GM19193 (cell line): ENCODE measurements around the gene RITA1.

Experiments
- POLR2A ChIP-seq: IDR thresholded peaks from 4 replicates; pipeline ENCODE4 v1.6.1; 2011; ENCODE audit not compliant: insufficient read depth, insufficient read length; ENCODE audit errors: extremely low read depth

RITA1 gene

DNA sequence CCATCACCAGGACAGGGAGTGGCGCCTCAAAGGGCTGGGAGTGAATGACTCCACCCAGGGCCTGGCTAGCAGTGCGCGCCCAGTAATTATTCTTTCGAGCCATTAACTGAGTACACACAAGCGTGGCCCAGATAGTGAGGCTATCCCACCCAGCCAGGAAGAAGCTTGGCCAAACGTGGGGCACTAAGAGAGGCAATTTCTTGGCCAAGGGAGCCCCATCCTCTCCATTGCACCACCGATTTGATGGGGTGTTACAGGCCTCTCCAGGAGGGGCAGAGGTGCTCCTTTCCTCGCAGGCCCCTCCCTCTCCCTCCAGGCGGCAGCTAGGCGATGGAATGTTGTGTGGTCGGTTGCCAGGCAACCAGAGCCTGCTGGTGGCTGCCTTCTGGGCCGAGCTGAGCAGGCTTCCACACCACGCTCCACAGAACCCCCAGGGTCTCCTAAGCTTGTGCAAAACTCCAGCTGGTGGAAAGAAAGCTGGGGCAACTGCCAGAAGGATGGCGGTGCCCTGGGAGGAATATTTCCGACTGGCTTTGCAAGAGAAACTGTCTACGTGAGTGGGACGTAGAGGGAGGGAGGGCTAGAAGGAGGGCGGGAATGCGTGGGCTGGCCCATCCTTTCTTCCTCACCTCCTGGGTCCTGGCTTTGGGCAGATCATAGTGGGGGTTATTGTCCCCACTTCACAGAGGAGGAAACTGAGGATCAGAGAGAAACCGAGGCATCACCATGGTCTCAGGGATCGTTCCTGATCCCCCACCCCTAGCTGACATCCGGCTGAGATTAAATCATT is 36.0 kb upstream of the RITA1 start, which contains the start of gene CFAP73:
TSS of gene CFAP73 (plus strand) at position 364 of the 790 bp plus-strand sequence. CDS start at position 498, 134 bp downstream.
- no peak for TF ChIP-seq POLR2A

DNA sequence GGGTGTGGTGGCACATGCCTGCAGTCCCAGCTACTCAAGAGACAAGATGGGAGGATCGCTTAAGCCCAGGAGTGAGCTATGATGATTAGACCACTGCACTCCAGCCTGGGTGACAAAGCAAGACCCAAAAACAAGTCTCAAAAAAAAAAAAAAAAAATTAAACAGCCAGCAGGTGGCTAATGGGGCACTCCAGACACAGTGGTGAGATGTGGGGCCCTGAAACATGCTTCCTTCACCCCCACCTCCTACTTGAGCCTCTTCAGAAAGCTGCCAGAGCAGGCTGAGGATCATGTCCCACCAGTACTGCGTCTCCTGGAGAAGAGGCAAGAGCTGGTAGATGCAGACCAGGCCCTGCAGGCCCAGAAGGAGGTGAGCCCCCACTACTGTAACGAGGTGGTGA is 33.9 kb upstream of the RITA1 start:
- no peak for TF ChIP-seq POLR2A

DNA sequence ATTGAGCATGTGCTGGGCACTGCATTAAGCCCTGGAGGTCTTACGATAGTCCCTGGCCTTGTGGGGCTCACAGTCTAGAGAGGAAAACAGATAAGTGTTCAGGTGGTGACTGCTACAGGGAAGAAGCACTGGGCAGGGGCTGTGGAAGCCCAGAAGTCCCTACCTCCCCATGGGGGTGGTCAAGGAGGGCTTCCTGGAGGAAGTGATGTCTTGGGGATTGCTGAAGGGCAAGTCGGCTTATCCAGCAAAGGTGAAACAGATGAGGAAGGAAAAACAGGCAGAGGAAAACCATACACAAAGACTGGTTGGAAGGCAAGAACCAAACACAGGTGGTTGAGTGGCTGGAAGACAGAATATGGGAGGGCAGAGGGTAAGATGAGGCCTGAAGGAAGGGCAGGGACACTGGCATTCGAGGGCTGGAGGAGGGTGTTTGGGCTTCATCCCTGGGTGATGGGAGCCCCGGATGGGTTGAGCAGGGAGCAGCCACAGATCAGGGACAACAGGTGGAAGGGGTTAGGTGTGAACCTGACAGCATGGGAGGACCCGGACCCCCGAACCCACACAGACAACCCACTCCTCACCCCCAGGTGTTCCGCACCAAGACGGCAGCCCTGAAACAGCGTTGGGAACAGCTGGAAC is 33.2 kb upstream of the RITA1 start:
- no peak for TF ChIP-seq POLR2A

DNA sequence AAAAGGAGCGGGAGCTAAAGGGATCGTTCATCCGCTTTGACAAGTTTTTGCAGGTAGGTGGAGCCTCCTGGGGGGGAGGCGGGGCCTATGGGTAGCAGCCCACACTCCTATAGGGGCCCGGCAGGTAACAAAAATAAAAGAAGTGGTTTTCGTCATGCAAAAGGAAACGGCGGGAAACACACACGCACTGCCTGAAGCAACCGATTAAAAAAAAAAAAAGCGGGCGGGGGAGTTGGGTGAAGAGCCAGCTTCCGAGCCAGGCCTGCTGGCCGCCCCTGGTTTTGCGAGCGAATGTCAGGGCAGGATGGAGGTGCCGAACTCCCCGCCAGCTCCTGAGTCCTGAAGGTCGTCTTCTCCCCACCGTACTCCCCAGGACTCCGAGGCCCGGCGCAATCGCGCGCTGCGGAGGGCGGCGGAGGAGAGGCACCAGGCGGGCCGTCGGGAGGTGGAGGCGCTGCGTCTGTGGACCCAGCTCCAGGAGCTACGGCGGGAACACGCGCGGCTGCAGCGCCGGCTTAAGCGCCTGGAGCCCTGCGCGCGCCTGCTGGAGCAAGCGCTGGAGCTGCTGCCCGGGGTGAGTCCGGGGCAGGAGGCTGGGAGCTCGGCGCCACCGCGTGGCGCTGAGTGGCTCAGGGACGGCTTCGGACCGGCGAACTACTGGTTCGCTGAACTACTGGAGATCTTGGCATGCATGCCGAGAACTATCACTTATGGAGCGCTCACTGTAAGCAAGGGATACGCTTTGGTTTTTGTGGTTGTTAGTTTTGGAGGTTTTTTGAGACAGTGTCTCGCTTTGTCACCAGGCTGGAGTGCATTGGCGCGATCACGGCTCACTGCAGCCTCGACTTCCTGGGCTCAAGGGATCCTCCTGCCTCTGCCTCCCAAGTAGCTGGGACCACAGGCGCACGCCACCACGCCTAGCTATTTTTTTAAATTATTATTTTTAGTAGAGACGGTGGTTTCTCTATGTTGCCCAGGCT is 32.4 kb upstream of the RITA1 start:
- no peak for TF ChIP-seq POLR2A

DNA sequence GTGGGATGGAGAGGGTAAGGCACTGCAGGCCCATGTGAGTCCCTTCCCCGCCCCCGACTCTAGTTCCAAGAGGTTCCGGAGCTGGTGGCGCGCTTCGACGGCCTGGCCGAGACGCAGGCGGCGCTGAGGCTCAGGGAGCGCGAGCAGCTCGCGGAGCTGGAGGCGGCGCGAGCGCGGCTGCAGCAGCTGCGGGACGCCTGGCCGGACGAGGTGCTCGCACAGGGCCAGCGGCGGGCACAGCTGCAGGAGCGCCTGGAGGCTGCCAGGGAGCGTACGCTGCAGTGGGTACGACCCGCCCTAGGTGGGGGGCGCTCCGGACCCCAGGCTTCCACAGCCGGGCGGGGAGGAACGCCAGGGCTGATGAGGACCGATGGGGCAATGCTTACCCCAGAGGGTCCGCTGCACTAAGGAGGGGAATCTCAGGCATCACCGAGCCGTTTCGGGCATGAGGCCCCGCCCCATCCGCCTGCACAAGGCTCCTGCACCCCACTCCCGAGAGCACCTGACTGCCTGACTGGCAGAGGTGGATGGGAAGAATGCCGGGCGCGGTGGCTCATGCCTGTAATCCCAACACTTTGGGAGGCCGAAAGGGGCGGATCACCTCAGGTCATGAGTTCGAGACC is 31.1 kb upstream of the RITA1 start:
- TF ChIP-seq POLR2A: no peak

DNA sequence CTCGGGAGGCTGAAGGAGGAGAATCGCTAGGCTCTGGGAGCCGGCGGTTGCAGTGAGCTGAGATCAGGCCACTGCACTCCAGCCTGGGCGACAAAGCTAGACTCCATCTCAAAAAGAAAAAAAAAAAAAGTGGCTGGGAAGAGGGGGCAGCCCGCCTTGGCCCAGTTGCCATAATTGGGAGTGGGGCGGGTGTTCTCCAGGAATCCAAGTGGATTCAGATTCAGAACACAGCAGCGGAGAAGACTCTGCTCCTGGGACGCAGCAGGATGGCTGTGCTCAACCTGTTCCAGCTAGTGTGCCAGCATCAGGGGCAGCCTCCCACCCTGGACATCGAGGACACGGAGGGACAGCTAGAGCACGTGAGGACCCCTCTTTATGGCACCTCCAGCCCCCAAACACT is 30.5 kb upstream of the RITA1 start:
- no peak for TF ChIP-seq POLR2A

DNA sequence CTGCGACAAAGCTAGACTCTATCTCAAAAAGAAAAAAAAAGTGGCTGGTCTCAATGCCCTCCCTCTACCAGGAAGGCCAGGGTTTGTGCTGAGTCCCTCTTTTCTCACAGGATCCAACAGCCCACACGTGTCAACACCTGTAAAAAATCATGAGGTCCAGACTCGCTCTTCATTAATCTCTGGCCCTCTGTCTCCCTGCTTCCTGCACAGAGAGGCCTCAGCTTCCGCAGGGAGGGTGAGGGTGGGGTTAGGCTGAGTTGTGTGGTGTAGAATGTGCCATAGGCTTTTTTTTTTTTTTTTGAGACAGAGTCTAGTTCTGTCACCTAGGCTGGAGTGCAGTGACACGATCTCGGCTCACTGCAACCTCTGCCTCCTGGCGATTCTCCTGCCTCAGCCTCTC is 29.9 kb upstream of the RITA1 start:
- no peak for TF ChIP-seq POLR2A

DNA sequence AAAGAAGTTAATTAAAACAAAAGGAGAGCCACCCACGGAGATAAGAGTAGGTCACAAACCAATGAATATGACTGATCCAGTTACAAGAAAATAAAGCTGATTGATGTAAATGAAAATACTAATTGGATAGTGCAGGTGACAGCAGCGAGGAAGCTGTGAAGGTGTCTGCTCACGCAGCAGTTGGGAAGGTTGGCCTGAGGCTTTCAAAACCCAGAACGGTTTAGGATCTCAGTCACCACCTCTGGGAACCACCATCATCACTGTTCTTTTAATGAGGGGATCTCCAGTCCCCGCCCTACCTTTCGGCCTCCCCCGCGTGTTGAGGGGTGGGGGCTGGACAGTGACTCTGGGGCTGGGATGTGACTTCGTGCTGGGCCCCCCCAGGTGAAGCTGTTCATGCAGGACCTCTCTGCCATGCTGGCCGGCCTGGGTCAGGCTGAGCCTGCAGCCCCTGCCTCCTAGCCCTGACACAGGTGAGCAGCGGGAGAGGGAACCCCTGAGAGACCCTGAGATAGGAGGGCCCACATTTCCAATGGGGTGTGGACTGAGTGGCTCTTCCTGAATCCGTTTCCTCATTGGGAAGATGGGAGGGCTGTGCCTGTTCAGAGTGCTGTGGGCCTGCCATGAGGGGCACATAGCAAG is 28.2 kb upstream of the RITA1 start:
- peak; percentile 0 for TF ChIP-seq POLR2A

DNA sequence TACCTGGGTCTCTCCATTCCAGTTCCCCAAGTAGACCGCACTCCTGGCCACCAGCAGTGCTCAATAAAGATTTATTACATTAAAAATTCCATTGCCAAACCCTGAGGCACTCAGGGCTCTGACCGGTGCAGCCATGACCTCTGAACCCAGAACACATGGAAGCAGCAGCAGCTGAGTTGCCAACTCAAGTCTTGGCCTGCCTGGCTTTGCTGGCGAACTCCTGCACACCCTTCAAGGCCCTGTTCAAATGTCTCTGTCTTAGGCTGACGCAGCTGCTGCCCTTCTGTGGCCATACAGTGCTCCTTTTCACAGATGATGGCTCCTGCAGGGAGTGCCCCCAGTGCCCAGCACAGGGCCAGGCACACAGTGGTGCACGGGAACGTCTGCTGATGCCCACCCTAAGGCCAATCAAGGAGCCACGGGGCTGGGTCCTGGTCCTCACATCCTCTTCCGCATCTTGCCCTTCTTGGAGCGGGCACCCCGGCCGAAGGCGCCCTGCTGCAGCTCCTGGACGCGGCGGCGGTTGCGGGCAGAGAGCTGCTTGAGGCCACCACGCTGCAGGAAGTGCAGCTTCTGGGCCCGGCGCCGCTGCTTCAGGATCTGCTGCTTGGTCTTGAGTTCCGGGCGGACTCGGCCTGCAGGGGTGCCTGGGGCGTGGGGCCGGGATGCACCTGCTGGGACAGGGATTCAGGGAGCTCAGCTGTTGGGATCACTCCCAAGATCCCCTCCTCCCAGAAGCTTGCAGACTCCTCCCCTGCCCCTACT is 26.9 kb upstream of the RITA1 start:
- TF ChIP-seq POLR2A: no peak

DNA sequence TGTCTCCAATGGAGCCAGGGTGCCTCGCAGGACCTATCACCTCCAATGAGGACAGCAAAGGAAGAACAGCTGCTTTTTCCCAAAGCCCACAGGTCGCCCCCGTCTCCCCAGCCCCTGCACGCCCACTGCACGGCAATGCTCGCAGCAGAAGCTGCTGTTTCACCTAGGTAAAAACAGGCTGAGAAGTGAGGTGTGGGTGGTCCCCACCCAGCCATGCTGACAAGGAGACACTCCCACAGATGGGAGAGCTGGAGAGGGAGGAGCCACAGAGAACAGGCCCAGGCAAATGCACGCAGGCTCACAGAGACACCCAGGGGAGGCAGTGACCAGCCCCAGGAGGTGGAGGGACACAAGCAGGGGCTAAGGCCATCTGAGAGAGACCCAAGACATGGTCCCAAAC is 25.6 kb upstream of the RITA1 start:
- TF ChIP-seq POLR2A: no peak

DNA sequence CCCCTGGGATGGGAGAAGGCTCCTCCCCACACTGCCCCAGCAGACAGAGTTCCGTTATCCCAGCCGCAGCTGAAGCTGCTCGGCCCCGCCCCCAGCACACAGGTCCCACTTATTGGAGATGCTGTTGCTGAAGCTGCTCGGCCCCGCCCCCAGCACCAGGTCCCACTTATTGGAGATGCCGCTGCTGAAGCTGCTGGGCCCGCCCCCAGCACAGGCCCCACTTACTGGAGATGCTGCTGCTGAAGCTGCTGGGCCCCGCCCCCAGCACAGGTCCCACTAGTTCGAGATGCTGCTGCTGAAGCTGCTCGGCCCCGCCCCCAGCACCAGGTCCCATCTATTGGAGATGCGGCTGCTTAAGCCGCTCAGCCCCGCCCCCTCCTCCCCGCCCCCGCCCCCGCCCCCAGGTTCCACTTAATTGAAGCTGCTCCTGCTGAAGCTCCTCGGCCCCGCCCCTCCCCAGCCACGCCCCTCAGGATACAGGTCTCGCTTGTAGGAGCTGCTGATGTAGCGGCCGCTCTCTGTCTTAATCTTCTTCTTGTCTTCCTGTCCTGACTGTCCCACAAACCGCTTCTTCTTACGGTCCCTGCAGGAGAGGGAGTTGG is 24.0 kb upstream of the RITA1 start:
- TF ChIP-seq POLR2A: no peak

DNA sequence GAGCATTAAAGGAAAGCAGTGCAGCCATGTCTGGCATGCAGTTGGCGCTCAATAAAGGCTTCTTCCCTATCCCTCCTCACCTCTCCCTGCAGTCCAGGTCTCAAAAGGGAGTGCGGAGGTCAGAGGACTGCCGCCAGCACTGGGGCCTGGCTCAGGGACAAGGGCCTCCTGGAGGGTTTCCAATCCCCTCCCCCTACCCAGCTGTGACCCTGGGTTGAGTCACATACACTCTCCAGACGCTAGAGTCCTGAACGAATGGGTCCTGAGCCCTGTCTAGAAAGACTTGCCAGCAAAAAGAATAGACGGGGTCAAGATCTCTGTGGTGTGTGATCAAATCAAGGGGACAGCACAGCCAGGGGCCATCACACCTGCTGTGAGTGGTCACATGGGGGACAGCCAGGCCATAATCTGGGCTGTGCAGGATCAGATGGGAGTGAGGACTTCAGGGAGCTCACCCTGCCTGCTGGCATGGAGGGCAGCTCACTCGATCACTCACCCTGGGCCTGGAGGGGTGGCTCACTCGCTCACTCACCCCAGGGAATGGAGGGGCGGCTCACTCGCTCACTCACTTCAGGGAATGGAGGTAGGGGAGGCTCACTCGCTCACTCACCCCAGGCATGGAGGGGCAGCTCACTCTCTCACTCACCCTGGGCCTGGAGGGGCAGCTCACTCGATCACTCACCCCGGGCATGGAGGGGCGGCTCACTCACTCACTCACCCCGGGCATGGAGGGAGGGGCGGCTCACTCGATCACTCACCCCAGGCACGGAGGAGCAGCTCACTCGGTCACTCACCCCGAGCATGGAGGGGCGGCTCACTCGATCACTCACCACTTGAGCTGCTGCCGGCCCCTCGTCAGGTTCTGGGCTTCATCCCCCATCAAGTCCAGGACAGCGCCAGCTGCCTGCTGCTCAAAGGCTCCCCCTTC is 23.2 kb upstream of the RITA1 start:
- TF ChIP-seq POLR2A: no peak
